Measurements from ENCODE around the gene ZYG11B.

The ZYG11B gene

DNA sequence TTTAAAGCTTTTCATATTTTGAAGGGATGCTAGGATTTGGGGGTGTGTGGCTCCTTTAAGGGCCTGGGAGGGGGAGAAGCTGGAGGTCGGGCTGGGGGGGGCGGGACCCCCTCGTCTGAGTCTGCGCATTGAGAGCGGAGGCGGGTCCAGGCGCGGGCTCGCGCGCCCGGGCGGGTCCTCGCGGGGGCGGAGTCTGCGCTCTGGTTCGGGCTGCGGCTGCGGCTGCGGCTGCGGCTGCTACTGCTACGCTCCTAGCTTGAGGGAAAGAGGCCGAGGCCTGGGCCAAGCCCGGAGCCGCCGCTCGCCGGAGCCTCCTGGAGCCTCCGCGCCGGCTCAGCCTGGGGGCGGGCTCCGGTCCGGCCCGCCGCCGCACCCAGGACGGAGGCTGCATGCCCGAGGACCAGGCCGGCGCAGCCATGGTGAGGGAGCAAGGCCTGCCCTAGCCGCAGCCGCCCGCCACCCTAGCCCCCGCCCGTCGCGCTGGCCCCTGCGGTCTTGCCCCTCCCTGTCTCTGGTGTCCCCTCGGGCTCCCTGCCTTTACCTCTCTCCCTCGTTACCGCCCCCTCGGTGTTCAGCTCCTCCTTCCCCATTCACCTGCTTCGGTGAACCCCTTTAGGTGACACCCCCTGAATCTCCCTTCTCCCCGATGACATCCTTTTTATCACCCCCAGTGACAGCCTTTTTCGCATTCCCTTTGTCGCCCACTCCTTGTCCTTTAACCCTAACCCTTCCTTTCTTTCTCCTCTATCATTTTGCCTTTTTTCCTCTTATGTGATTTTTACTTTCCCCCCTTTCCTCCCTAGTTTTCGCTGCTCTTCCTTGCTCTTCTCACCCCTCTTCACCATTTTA, at the start of gene ZYG11B:
TSS of gene ZYG11B (plus strand) at position 189 of the 849 bp plus-strand sequence. CDS start at position 390, 201 bp downstream.
- H3K4me3 ChIP-seq = peak within 1 kb of the TSS; percentile 92
- peak within 1 kb of the TSS; percentile 74 to 91 for H3K27ac ChIP-seq
- peak; percentile 93 for DNase-seq (ENCODE audit: low spot score)
- TF ChIP-seq, protein P1, sequence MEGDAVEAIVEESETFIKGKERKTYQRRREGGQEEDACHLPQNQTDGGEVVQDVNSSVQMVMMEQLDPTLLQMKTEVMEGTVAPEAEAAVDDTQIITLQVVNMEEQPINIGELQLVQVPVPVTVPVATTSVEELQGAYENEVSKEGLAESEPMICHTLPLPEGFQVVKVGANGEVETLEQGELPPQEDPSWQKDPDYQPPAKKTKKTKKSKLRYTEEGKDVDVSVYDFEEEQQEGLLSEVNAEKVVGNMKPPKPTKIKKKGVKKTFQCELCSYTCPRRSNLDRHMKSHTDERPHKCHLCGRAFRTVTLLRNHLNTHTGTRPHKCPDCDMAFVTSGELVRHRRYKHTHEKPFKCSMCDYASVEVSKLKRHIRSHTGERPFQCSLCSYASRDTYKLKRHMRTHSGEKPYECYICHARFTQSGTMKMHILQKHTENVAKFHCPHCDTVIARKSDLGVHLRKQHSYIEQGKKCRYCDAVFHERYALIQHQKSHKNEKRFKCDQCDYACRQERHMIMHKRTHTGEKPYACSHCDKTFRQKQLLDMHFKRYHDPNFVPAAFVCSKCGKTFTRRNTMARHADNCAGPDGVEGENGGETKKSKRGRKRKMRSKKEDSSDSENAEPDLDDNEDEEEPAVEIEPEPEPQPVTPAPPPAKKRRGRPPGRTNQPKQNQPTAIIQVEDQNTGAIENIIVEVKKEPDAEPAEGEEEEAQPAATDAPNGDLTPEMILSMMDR (IDR thresholded peaks at IDR 0.05) = no peak

DNA sequence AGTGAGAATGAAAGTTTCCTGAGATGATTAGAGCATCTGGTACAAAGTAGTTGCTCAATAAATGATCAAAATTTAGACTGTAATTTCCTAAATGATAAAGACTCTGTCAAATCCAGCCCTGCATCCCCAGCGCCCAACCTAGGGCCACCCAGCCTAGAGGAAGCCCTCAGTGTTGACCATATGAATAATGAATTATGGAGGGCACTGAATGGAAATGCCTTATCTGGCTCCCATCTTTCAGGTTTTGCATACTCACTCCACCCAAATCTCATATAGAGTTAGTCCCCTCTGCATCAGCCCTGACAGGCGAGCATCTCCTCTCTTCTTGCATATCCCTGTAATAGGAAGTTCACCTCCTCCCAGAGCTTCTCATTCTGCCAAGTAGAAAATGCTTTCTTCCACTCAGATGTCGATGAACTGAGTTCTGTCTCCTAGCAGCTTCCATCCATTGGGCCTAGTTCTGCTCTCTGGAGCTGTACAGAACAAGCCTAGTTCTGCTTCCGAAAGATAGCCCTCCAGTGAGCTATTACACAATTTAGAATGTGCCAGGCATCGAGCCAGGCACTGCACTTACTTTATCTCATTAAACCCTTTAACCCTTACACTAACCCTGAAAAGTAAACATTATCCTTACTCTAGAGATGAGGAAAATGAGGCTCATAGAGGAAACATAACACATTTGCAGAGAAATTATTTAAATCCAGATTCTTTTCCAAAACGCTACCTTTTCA, 49.0 kb upstream of the ZYG11B start:
- Histone ChIP-seq H3K27ac (no peak overlapping the region), H3K4me3 (no peak overlapping the region)
- TF ChIP-seq, protein P1 (IDR thresholded peaks at IDR 0.05) = no peak
- no peak for DNase-seq (ENCODE audit: low spot score)

DNA sequence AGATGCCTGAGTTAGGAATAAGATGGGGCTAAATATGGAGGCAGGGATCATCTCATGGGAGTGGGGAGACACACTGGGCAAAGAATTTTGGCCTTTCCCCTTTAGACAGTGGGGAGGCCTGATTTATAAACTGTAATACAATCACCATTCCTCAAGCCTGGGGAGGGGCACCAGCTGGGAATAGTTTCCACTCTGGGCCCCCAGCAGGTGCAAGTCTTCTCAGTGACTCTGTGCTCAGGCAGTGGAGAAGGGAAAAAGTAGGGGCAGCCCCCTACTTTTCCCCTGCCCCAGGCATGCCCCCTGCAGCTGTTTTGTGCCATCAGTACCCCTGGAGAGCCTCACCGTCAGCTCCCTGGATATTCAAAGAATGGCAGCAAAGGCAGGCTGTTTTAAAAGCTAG, 47.2 kb upstream of the ZYG11B start:
- no peak overlapping the region for H3K4me3 ChIP-seq
- TF ChIP-seq, protein P1 (IDR thresholded peaks at IDR 0.05) = no peak
- H3K27ac ChIP-seq = no peak overlapping the region
- DNase-seq (ENCODE audit: low spot score) = no peak

DNA sequence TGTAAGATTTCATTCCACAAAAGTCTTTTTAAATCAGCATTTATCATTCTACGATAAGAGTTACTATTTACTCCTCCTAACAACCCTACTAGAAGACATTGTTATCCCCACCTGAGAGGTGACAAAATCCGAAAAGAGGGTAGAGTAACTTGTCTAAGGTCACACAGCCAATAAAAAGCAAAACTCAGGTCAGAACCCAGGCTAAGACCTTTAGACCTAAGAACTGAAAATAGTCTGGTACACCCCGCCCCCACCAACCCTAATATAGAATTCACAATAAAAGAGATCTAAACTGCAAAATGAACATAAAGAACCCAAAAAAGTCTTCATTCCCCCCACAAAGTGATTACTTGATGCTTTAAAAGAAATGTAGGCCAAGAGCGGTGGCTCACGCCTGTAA, 46.8 kb upstream of the ZYG11B start:
- no peak overlapping the region for H3K27ac ChIP-seq
- DNase-seq (ENCODE audit: low spot score) = no peak
- no peak overlapping the region for H3K4me3 ChIP-seq
- TF ChIP-seq, protein P1 (IDR thresholded peaks at IDR 0.05) = no peak

DNA sequence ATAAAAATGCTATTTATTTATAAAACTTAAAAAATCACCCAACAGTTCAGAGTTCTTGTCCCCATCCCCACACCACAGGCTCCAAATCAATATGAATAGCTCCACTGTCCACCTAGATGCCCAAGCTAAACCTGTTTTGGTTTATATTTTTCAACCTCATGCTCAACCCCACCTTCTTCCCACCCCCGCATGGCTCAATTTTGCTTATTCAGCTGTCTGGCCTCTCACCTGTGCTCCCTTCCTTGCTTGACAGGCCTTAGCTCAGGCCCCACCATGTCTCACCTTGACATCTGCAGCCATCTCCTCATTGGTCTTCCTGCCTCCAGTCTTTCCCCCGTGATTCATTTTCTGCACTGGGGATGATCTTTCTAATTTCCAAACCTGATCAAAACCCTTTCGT, 45.9 kb upstream of the ZYG11B start:
- TF ChIP-seq, protein P1 (IDR thresholded peaks at IDR 0.05) = no peak
- no peak overlapping the region for H3K4me3 ChIP-seq
- no peak for DNase-seq (ENCODE audit: low spot score)
- H3K27ac ChIP-seq = no peak overlapping the region

DNA sequence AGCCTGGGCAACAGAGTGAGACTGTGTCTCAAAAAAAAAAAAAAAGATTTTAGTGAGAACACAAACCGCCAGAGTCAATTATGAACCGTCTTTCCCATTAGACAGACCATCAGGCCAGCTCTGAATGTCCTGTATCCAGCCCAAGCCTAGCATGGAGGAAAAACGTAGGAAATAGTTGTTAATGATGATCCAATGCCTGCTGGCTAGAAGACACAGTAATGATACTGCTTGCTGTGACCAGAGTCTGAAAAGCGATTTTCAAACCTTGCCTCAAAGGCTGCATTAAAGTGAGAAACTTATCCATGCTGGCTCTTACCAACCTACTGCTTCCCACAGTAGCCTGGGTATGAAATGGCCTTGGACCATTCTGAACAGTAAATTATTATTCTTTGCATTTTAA, 45.1 kb upstream of the ZYG11B start:
- Histone ChIP-seq H3K27ac (no peak overlapping the region), H3K4me3 (no peak overlapping the region)
- TF ChIP-seq, protein P1 (IDR thresholded peaks at IDR 0.05) = no peak
- no peak for DNase-seq (ENCODE audit: low spot score)
